SK-N-SH treated with all-trans-retinoic acid at 6 μM for 48 hours (cell line): Measurements from ENCODE around the gene SCCPDH.

ENCODE experiments used
- ATAC-seq: fragments of 200-7000 bp; cut with Tn5 transposase; 3 replicates; pipeline ENCODE4 v1.9.1; 2020; ENCODE audit warnings: mild to moderate bottlenecking, moderate library complexity
- ARNTL ChIP-seq: fragments of 450-650 bp; formaldehyde crosslinking; IDR thresholded peaks from 2 replicates; pipeline ENCODE4 v1.5.0; 2020; ENCODE audit warnings: low read depth, mild to moderate bottlenecking, moderate library complexity, borderline replicate concordance
- BACH2 ChIP-seq: fragments of 250-450 bp; sonication (Bioruptor Pico); IDR thresholded peaks from 2 replicates; pipeline ENCODE4 v1.9.0; 2021; ENCODE audit warnings: mild to moderate bottlenecking, borderline replicate concordance
- CREB5 ChIP-seq: fragments of 250-450 bp; sonication (Bioruptor Pico); IDR thresholded peaks from 2 replicates; pipeline ENCODE4 v1.5.1; 2020; ENCODE audit warnings: low read depth, mild to moderate bottlenecking, moderate library complexity
- CSDC2 ChIP-seq: fragments of 250-450 bp; sonication (Bioruptor Pico); IDR thresholded peaks from 2 replicates; pipeline ENCODE4 v1.5.0; 2020; ENCODE audit warnings: mild to moderate bottlenecking, moderate library complexity
- CSRNP3 ChIP-seq: fragments of 250-450 bp; sonication (Bioruptor Pico); IDR thresholded peaks from 2 replicates; pipeline ENCODE4 v1.5.1; 2021; ENCODE audit warnings: mild to moderate bottlenecking, moderate library complexity
- ESRRG ChIP-seq: fragments of 250-450 bp; sonication (Bioruptor Pico); IDR thresholded peaks from 2 replicates; pipeline ENCODE4 v1.6.1; 2021; ENCODE audit warnings: mild to moderate bottlenecking
- GLIS3 ChIP-seq: fragments of 250-450 bp; sonication (Bioruptor Pico); IDR thresholded peaks from 2 replicates; pipeline ENCODE4 v1.5.0; 2020; ENCODE audit warnings: mild to moderate bottlenecking, moderate library complexity
- OSR1 ChIP-seq: fragments of 250-450 bp; sonication (Bioruptor Pico); IDR thresholded peaks from 2 replicates; pipeline ENCODE4 v1.8.0; 2022; ENCODE audit warnings: moderate library complexity, mild to moderate bottlenecking, inconsistent platforms
- PATZ1 ChIP-seq: fragments of 250-450 bp; sonication (Bioruptor Pico); IDR thresholded peaks from 2 replicates; pipeline ENCODE4 v1.8.0; 2020; ENCODE audit warnings: mild to moderate bottlenecking, moderate library complexity, borderline replicate concordance
- POU6F1 ChIP-seq: fragments of 250-450 bp; sonication (Bioruptor Pico); IDR thresholded peaks from 2 replicates; pipeline ENCODE4 v1.8.0; 2021; ENCODE audit warnings: low read depth, mild to moderate bottlenecking, moderate library complexity, borderline replicate concordance
- PPARA ChIP-seq: fragments of 250-450 bp; sonication (Bioruptor Pico); IDR thresholded peaks from 2 replicates; pipeline ENCODE4 v1.5.0; 2020; ENCODE audit warnings: mild to moderate bottlenecking, borderline replicate concordance
- RARB ChIP-seq: fragments of 250-450 bp; sonication (Bioruptor Pico); IDR thresholded peaks from 2 replicates; pipeline ENCODE4 v1.8.0; 2021; ENCODE audit warnings: mild to moderate bottlenecking, moderate library complexity
- SNAI2 ChIP-seq: fragments of 250-450 bp; sonication (Bioruptor Pico); IDR thresholded peaks from 2 replicates; pipeline ENCODE4 v1.5.0; 2020; ENCODE audit warnings: mild to moderate bottlenecking, moderate library complexity
- TCF4 ChIP-seq: fragments of 250-450 bp; sonication (Bioruptor Pico); IDR thresholded peaks from 2 replicates; pipeline ENCODE4 v1.8.0; 2021; ENCODE audit warnings: mild to moderate bottlenecking, moderate library complexity, borderline replicate concordance
- TOX ChIP-seq: fragments of 250-450 bp; sonication (Bioruptor Pico); IDR thresholded peaks from 2 replicates; pipeline ENCODE4 v1.8.0; 2021; ENCODE audit warnings: mild to moderate bottlenecking, moderate library complexity, borderline replicate concordance
- TSHZ2 ChIP-seq: fragments of 250-450 bp; sonication (Bioruptor Pico); IDR thresholded peaks from 2 replicates; pipeline ENCODE4 v1.5.0; 2020; ENCODE audit warnings: mild to moderate bottlenecking, moderate library complexity
- ZC3H10 ChIP-seq: fragments of 250-450 bp; sonication (Bioruptor Pico); IDR thresholded peaks from 2 replicates; pipeline ENCODE4 v1.5.1; 2021; ENCODE audit warnings: mild to moderate bottlenecking, moderate library complexity
- ZFP3 ChIP-seq: fragments of 250-450 bp; sonication (Bioruptor Pico); IDR thresholded peaks from 2 replicates; pipeline ENCODE4 v1.5.0; 2020; ENCODE audit warnings: mild to moderate bottlenecking, moderate library complexity
- ZFP30 ChIP-seq: fragments of 450-650 bp; formaldehyde crosslinking; IDR thresholded peaks from 2 replicates; pipeline ENCODE4 v1.5.0; 2022; ENCODE audit warnings: mild to moderate bottlenecking, moderate library complexity
- ZNF565 ChIP-seq: fragments of 450-650 bp; formaldehyde crosslinking; conservative IDR thresholded peaks from 2 replicates; pipeline ENCODE4 v1.5.0; 2020; ENCODE audit warnings: low read depth, mild to moderate bottlenecking, moderate library complexity
- ZNF70 ChIP-seq: fragments of 450-650 bp; formaldehyde crosslinking; IDR thresholded peaks from 2 replicates; pipeline ENCODE4 v1.5.0; 2020; ENCODE audit warnings: mild to moderate bottlenecking, moderate library complexity
- ZNF8 ChIP-seq: fragments of 450-650 bp; formaldehyde crosslinking; IDR thresholded peaks from 2 replicates; pipeline ENCODE4 v1.5.0; 2020; ENCODE audit warnings: mild to moderate bottlenecking, moderate library complexity

The SCCPDH gene

GRCh38 chr1:246795906-246796694 is 71.9 kb downstream of the SCCPDH start:
- TF ChIP-seq CSDC2 (no peak), BACH2 (CRISPR knock-in tag) (no peak), SNAI2 (CRISPR knock-in tag) (no peak), TCF4 (CRISPR knock-in tag) (no peak), GLIS3 (CRISPR knock-in tag) (no peak)
- no peak for ATAC-seq

GRCh38 chr1:246797157-246797556 is 72.9 kb downstream of the SCCPDH start:
- no peak for ATAC-seq
- TF ChIP-seq PATZ1 (CRISPR knock-in tag): no peak
- TF ChIP-seq ZC3H10: no peak
- no peak for TF ChIP-seq TSHZ2 (CRISPR knock-in tag)
- no peak for TF ChIP-seq OSR1
- TF ChIP-seq GLIS3 (CRISPR knock-in tag): no peak
- no peak for TF ChIP-seq ZFP3 (CRISPR knock-in tag)
- no peak for TF ChIP-seq ZNF8 (CRISPR knock-in tag)
- no peak for TF ChIP-seq RARB
- no peak for TF ChIP-seq CSDC2
- no peak for TF ChIP-seq POU6F1
- no peak for TF ChIP-seq BACH2 (CRISPR knock-in tag)
- no peak for TF ChIP-seq ARNTL (CRISPR knock-in tag)

- no peak for TF ChIP-seq ZNF565
- TF ChIP-seq, all 23 proteins: peak for 0
- ATAC-seq: no peak
Measured at GRCh38 chr1:246797597-246797996, 73.4 kb downstream of the SCCPDH start.

GRCh38 chr1:246798107-246798506 is 73.9 kb downstream of the SCCPDH start:
- no peak for TF ChIP-seq CSDC2
- TF ChIP-seq ARNTL (CRISPR knock-in tag): no peak
- TF ChIP-seq RARB: no peak
- TF ChIP-seq ZC3H10: no peak
- TF ChIP-seq ZNF8 (CRISPR knock-in tag): no peak
- TF ChIP-seq TOX (CRISPR knock-in tag): no peak
- TF ChIP-seq SNAI2 (CRISPR knock-in tag): no peak
- TF ChIP-seq ZFP30 (CRISPR knock-in tag): no peak
- TF ChIP-seq CSRNP3 (CRISPR knock-in tag): no peak
- no peak for TF ChIP-seq PPARA
- no peak for TF ChIP-seq OSR1
- no peak for TF ChIP-seq TSHZ2 (CRISPR knock-in tag)
- TF ChIP-seq CREB5 (CRISPR knock-in tag): no peak
- TF ChIP-seq ZFP3 (CRISPR knock-in tag): no peak
- no peak for TF ChIP-seq ZNF70 (CRISPR knock-in tag)
- no peak for TF ChIP-seq ESRRG
- TF ChIP-seq PATZ1 (CRISPR knock-in tag): no peak
- no peak for ATAC-seq
